Activated naive CD8-positive, alpha-beta T cell treated with anti-CD3 and anti-CD28 coated beads, Interleukin-2, amount 10 ng/mL, durations not matched to agents 7 days and 5 days (primary cell): ENCODE measurements around the gene DMKN. TPM values are rescaled to one million over a fixed set of nuclear protein-coding genes. Genes with fewer than 3 reads are reported as not detected.
A peak's percentile ranks its signal among the peaks of the same experiment; 100 is the strongest.

Experiments
- ATAC-seq: fragments of 150-1000 bp; cut with Tn5 transposase; one replicate; pipeline ENCODE4 v1.10.0; 2021; ENCODE audit warnings: low read depth, moderate library complexity
- POLR2A ChIA-PET: fragments of 350-600 bp; sonication (Branson Sonifier 250); formaldehyde crosslinking; loops from one replicate; lab custom pipeline; 2021; ENCODE audit warnings: antibody characterized with exemption; lab: Charles Lee
- DNase-seq: peaks from one replicate; pipeline ENCODE4 v3.0.0; 2021
- H3K27ac Mint-ChIP-seq: one replicate; pipeline ENCODE4 v1.8.0; 2022; ENCODE audit warnings: mild to moderate bottlenecking, mixed read lengths
- H3K27me3 Mint-ChIP-seq: one replicate; pipeline ENCODE4 v1.8.0; 2022; ENCODE audit warnings: mild to moderate bottlenecking, moderate library complexity, mixed read lengths
- H3K36me3 Mint-ChIP-seq: one replicate; pipeline ENCODE4 v1.8.0; 2021; ENCODE audit warnings: mild to moderate bottlenecking, mixed read lengths
- H3K4me1 Mint-ChIP-seq: one replicate; pipeline ENCODE4 v1.8.0; 2021; ENCODE audit warnings: mixed read lengths
- H3K4me3 Mint-ChIP-seq: one replicate; pipeline ENCODE4 v1.8.0; 2022; ENCODE audit warnings: mild to moderate bottlenecking, moderate library complexity, mixed read lengths
- H3K9me3 Mint-ChIP-seq: one replicate; pipeline ENCODE4 v1.8.0; 2021; ENCODE audit warnings: mixed read lengths
- total RNA-seq, 2 experiments: library from RNA; stranded (reverse); gene quantifications; one replicate each; pipeline ENCODE4 v1.2.3, GENCODE V29; 2021

Gene DMKN
- total RNA-seq, 2 experiments from 2014 or later = 2.5 to 3.5 TPM

DNA sequence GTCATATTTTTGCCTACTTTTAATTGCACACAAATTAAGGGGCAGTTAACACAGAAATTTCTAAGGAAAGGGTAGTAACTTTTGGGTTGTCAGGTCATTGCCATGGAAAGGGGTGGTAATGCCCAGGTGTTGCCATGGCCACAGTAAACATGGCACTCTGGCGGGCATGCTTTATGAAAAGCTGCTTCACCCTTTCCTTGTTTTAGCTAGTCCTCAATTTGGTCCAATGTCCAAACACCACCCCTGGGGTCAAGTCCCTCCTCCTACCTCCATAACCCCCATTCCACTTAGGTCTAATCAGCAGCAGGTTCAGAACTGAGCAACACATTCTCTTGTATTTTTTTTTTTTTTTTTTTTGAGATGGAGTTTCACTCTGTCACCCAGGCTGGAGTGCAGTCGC is 58.8 kb downstream of the DMKN start:
- Mint-ChIP-seq H3K4me1 (peaks cover 16% of the 10 kb centered on the region), H3K27ac (no peak overlapping the region), H3K27me3 (peaks cover 16% of the 10 kb centered on the region), H3K36me3 (no peaks in the 10 kb centered on the region), H3K9me3 (no peaks in the 10 kb centered on the region), H3K4me3 (no peak overlapping the region)
- POLR2A ChIA-PET = no interaction called here
- ATAC-seq (no peak), DNase-seq (no peak)

DNA sequence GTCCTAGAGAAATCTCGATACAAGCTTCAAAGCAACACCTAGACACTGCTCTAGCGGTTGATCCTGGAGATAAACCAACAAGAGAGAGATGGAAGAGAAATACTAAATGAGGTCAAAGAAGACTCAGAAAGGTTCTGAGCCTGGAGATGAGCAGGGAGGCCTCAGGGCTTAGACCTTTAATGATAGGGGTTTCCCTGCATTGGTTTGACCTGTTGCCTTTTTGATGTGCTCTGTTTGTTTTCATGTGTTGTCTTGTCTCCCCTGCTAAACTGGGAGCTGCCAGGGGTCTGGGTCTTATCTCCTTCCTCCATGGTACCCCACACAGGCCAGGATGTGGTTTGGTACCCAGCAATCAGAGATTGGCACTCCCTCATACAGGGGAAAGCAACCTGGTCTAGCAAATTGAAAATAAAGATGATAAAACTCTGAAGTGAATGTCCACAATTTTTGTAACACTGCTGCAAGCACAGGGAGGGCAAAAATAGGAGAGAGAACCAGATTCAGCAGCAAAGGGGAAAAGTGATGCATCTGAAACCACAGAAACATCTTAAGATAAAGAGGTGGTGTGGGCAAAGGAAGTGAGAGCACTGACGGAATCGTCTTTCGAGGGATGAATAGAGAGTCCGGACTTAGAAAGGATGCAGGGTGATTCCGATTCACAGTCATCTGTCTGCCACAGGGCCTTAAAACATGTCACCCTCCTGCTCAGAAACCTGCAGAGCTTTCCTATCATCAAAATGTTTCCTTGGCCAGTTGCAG is 61.9 kb downstream of the DMKN start:
- ATAC-seq (peak; percentile 61), DNase-seq (no peak)
- H3K27me3 Mint-ChIP-seq = peaks cover 30% of the 10 kb centered on the region
- H3K9me3 Mint-ChIP-seq = no peaks in the 10 kb centered on the region
- POLR2A ChIA-PET = interaction anchor here (2.7 kb wide), 1 partner anchor 10 kb away, joined by 16 read pairs; no protein-coding TSS in a partner anchor
- peaks cover 19% of the 10 kb centered on the region for H3K4me1 Mint-ChIP-seq
- no peak overlapping the region for H3K27ac Mint-ChIP-seq
- no peaks in the 10 kb centered on the region for H3K36me3 Mint-ChIP-seq
- peak overlapping the region; percentile 20 for H3K4me3 Mint-ChIP-seq

- Mint-ChIP-seq H3K27ac (no peak overlapping the region), H3K27me3 (peaks cover 39% of the 10 kb centered on the region), H3K4me1 (peaks cover 24% of the 10 kb centered on the region), H3K9me3 (no peaks in the 10 kb centered on the region), H3K36me3 (no peaks in the 10 kb centered on the region), H3K4me3 (no peak overlapping the region)
- no peak for ATAC-seq
- POLR2A ChIA-PET = no interaction called here
- DNase-seq = no peak
Measured at GRCh38 chr19:35449359-35450043, 63.9 kb downstream of the DMKN start.

DNA sequence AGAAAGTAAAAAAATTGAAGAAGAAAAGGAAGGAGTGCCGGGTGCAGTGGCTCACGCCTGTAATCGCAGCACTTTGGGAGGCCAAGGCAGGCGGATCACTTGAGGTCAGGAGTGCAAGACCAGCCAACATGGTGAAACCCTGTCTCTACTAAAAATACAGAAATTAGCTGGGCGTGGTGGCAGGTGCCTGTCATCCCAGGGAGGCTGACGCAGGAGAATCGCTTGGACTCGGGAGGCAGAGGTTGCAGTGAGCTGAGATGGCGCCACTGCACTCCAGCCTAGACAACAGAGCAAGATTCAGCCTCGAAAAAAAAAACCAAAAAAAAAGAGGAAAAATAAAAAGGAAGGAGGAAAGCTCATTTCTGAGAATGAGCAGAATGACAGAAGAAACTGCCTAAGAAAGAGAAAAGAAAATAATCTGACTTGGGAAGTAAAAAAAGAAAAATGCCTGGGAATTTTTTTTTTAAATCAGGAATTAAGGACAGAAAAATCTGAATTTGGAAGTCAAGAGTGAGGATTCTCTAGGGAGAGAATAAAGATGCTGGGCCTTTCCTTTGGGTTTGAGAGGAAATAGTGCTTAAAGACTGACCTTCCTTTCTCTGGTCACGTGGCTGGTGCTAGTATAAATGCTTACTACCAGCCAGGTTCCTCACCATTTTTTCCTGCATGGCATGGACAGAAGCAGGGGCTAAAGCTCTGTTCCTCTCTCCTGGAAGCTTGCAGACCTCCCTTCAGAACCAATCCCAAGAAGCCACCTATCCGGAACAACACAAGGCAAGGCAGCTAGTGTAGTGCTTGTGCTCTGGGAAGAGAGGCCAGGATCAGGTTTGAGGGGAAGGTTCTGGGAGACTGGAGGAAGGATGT is 65.6 kb downstream of the DMKN start, which contains the start of gene FFAR2:
Gene FFAR2, plus strand, starts transcription at position 652 of the 864 bp plus-strand sequence. CDS start 1,458 bp downstream, outside the sequence.
- H3K9me3 Mint-ChIP-seq = no peaks in the 10 kb centered on the region
- ATAC-seq = no peak
- peaks cover 24% of the 10 kb centered on the region for H3K4me1 Mint-ChIP-seq
- no peak for DNase-seq
- no peaks in the 10 kb centered on the region for H3K36me3 Mint-ChIP-seq
- H3K27me3 Mint-ChIP-seq = peaks cover 35% of the 10 kb centered on the region
- no peak within 1 kb of the TSS for H3K27ac Mint-ChIP-seq
- H3K4me3 Mint-ChIP-seq = no peak within 1 kb of the TSS
- POLR2A ChIA-PET = no interaction called here

Other genes with a start within 250 kb of the DMKN start
- 100 to 1,000 TPM; 149 to 159 TPM for gene USF2, start 244.7 kb downstream of the DMKN start, total RNA-seq
- 1 to 10 TPM; 1.0 to 1.1 TPM for gene HAMP, start 231.1 kb downstream of the DMKN start, total RNA-seq
- gene MAG, start 221.5 kb downstream of the DMKN start, total RNA-seq = under 1 TPM; 0.11 to 0.39 TPM
- gene CD22, start 184.5 kb downstream of the DMKN start, total RNA-seq = 1 to 10 TPM; 1.7 to 1.8 TPM
- gene FFAR1, start 165.7 kb downstream of the DMKN start, total RNA-seq = not detected
- not detected for gene FFAR3, start 155.2 kb downstream of the DMKN start, total RNA-seq
- not detected for gene GPR42, start 142.6 kb downstream of the DMKN start, total RNA-seq
- gene FFAR2, start 65.4 kb downstream of the DMKN start, total RNA-seq = not detected
- not detected for gene KRTDAP, start 23.2 kb downstream of the DMKN start, total RNA-seq
- gene SBSN, start 14.7 kb upstream of the DMKN start, total RNA-seq = not detected
- gene GAPDHS, start 19.8 kb upstream of the DMKN start, total RNA-seq = not detected
- 10 to 100 TPM; 37.2 to 38.2 TPM for gene TMEM147, start 32.0 kb upstream of the DMKN start, total RNA-seq
- gene ATP4A, start 50.0 kb upstream of the DMKN start, total RNA-seq = not detected
- gene PMIS2, start 72.5 kb upstream of the DMKN start, total RNA-seq = not detected
- 10 to 100 TPM; 50.5 to 51.7 TPM for gene HAUS5, start 99.1 kb upstream of the DMKN start, total RNA-seq
- 10 to 100 TPM; 87.4 to 92.2 TPM for gene RBM42, start 115.4 kb upstream of the DMKN start, total RNA-seq
- gene ETV2, start 128.1 kb upstream of the DMKN start, total RNA-seq = 1 to 10 TPM; 1.6 to 1.9 TPM
- 100 to 1,000 TPM; 407 to 412 TPM for gene COX6B1, start 134.7 kb upstream of the DMKN start, total RNA-seq
- gene UPK1A, start 152.9 kb upstream of the DMKN start, total RNA-seq = 1 to 10 TPM in 1 of 2 experiments, under 1 TPM in 1; 0.88 to 1.7 TPM
- gene ZBTB32, start 190.9 kb upstream of the DMKN start, total RNA-seq = 10 to 100 TPM; 24.5 to 33.6 TPM
- 10 to 100 TPM; 74.6 to 75.9 TPM for gene KMT2B, start 204.4 kb upstream of the DMKN start, total RNA-seq
- 10 to 100 TPM; 63.0 to 63.4 TPM for gene IGFLR1, start 228.8 kb upstream of the DMKN start, total RNA-seq
- gene U2AF1L4, start 231.8 kb upstream of the DMKN start, total RNA-seq = 10 to 100 TPM; 31.9 to 33.1 TPM
- gene PSENEN, start 232.0 kb upstream of the DMKN start, total RNA-seq = 10 to 100 TPM; 35.7 to 36.3 TPM
- 10 to 100 TPM; 18.3 to 22.4 TPM for gene LIN37, start 234.9 kb upstream of the DMKN start, total RNA-seq
- under 1 TPM in 1 of 2 experiments, not detected in 1; 0.36 TPM for gene HSPB6, start 243.4 kb upstream of the DMKN start, total RNA-seq
- 10 to 100 TPM; 53.0 to 59.9 TPM for gene PROSER3, start 244.5 kb upstream of the DMKN start, total RNA-seq